Measurements from ENCODE around the gene NTN1. TPM values are rescaled to one million over a fixed set of nuclear protein-coding genes. Genes with fewer than 3 reads are reported as not detected.

Gene NTN1
- total and polyA plus RNA-seq, 2 of the 4 experiments (the other 2 are of a cell fraction), result under 0.01 to 0.07 TPM

DNA sequence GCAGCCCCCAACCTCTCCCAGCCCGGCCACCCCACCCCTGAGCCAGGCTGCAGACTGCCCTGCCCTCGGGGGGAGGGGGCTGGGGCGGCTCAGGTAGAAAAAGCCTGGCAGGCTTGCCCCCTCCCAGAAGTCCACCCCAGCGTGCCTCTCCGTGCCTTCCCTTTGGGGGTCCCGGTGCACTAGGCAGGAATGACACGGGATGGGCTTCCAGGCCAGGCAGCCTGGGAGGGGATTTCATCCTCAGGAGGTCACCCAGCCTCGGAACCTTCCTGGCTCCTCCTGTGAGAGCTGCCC, 185.0 kb downstream of the NTN1 start:
- H3K4me2 ChIP-seq (ENCODE audit: low read depth, low read length), result no peak overlapping the region
- H4K5ac ChIP-seq (ENCODE audit: low read depth, low read length), result no peak overlapping the region
- no peaks in the 10 kb centered on the region for H3K9me1 ChIP-seq (ENCODE audit: insufficient read depth, low read length)
- H2AFZ ChIP-seq (replicated peaks; ENCODE audit: low read length, poor library complexity), result no peak overlapping the region
- H3K23ac ChIP-seq (ENCODE audit: low read depth, low read length), result no peak overlapping the region
- no peaks in the 10 kb centered on the region for H3K36me3 ChIP-seq (ENCODE audit: control insufficient read depth, insufficient read depth, low read length)
- H3K27ac ChIP-seq (ENCODE audit: insufficient read depth, low read length), result no peak overlapping the region
- ATAC-seq (ENCODE audit: low read depth), result no peak
- no peak overlapping the region for H2BK20ac ChIP-seq (ENCODE audit: low read depth, low read length)
- CTCF ChIA-PET, result no interaction called here
- TF ChIP-seq RCOR1 (IDR thresholded peaks at IDR 0.05; ENCODE audit: insufficient replicate concordance, low read length) (no peak), POLR2A (IDR thresholded peaks at IDR 0.05; ENCODE audit: low read depth, low read length) (no peak), CHD1 (IDR thresholded peaks at IDR 0.05; ENCODE audit: low read depth, low read length) (no peak), MAFK (IDR thresholded peaks at IDR 0.05; ENCODE audit: low read depth, low read length) (no peak), FOS (IDR thresholded peaks at IDR 0.05; ENCODE audit: low read depth, low read length) (no peak)
- no peaks in the 10 kb centered on the region for H3K9me3 ChIP-seq (ENCODE audit: control insufficient read depth, insufficient read depth, low read length)
- no TSS peak for BruUV-seq (replicated peaks)
- no peak overlapping the region for H2AK9ac ChIP-seq (replicated peaks; ENCODE audit: low read depth, low read length, poor library complexity)
- in situ Hi-C loops (cut with MboI; ENCODE audit: low sequenced_read_pairs) (loop anchor here (10.0 kb wide), 1 partner anchor 62 kb away; no protein-coding TSS in a partner anchor), intact Hi-C loops (cut with micrococcal nuclease) (no loop called here), dilution Hi-C loops (cut with HindIII; ENCODE audit: low sequenced_read_pairs, unreplicated experiment) (no loop called here)
- H3K4me3 ChIP-seq (ENCODE audit: insufficient read depth, low read depth, low read length), result no peak overlapping the region
- no peak overlapping the region for H4K91ac ChIP-seq (ENCODE audit: insufficient read depth, low read depth, low read length)
- no peak overlapping the region for H3K56ac ChIP-seq (ENCODE audit: extremely low read depth, insufficient read depth, low read length)
- no CpG with 5 or more reads among the region's 8 CpGs for WGBS, 2 experiments (ENCODE audit: extremely low coverage in 2 of 2, insufficient read length in 1 of 2)
- no peak overlapping the region for H3K14ac ChIP-seq (replicated peaks; ENCODE audit: low read depth, low read length)
- H2BK120ac ChIP-seq (ENCODE audit: low read depth, low read length), result no peak overlapping the region
- no peak overlapping the region for H3K9ac ChIP-seq (ENCODE audit: low read depth, low read length)
- no peak overlapping the region for H2BK15ac ChIP-seq (ENCODE audit: low read depth, low read length)
- no peak for DNase-seq
- POLR2A ChIA-PET (ENCODE audit: unreplicated experiment), result no interaction called here
- no peaks in the 10 kb centered on the region for H4K20me1 ChIP-seq (ENCODE audit: insufficient read depth, low read length)
- no peaks in the 10 kb centered on the region for H3K79me1 ChIP-seq (ENCODE audit: low read depth in 1 of 2, low read length in 2 of 2)
- no peak overlapping the region for H3K4ac ChIP-seq (ENCODE audit: low read depth, low read length)
- no peak overlapping the region for H3K18ac ChIP-seq (ENCODE audit: low read depth, low read length)
- H2AK5ac ChIP-seq (ENCODE audit: low read depth, low read length), result no peak overlapping the region
- no peaks in the 10 kb centered on the region; the same call in 1 of the 2 replicates for H3K4me1 ChIP-seq (ENCODE audit: control insufficient read depth, insufficient read depth, low read length)
- H2BK5ac ChIP-seq (ENCODE audit: low read depth, low read length, poor library complexity, severe bottlenecking), result no peak overlapping the region
- H3K27me3 ChIP-seq (ENCODE audit: control insufficient read depth, insufficient read depth, low read length), result peaks cover 17% of the 10 kb centered on the region; the same call in 1 of the 2 replicates
- no peak overlapping the region for H4K8ac ChIP-seq (ENCODE audit: low read depth in 2 of 2, low read length in 2 of 2)
